NCI-H2107 treated with DMSO at 0.1 percent for 48 hours (cell line): ENCODE measurements around the gene ZNF507.
"Not testable (repeated sequence)": the region's sequence is repeated elsewhere in the genome, so short reads cannot be mapped to it uniquely, and the experiment has no call there.

Experiments used
- DNase-seq: peaks from one replicate; lab custom pipeline; 2025; ENCODE audit not compliant: unreplicated experiment; lab: John Stamatoyannopoulos, UW

Gene ZNF507

GRCh38 chr19:32367063-32367462 is 21.7 kb downstream of the ZNF507 start:
- no peak for DNase-seq

- DNase-seq: no peak
These were observed 22.6 kb downstream of the ZNF507 start for GRCh38 chr19:32367948-32368536.

GRCh38 chr19:32368787-32369186 is 23.4 kb downstream of the ZNF507 start:
- DNase-seq: no peak

GRCh38 chr19:32372726-32373517 is 27.5 kb downstream of the ZNF507 start:
- DNase-seq: no peak

- DNase-seq: peak; percentile 70
These were observed 28.3 kb downstream of the ZNF507 start for GRCh38 chr19:32373585-32374295.

GRCh38 chr19:32374362-32374761 is 29.0 kb downstream of the ZNF507 start:
- not testable (repeated sequence) for DNase-seq

GRCh38 chr19:32377088-32377487 is 31.7 kb downstream of the ZNF507 start:
- not testable (repeated sequence) for DNase-seq

- no peak for DNase-seq
These were observed 34.9 kb downstream of the ZNF507 start for GRCh38 chr19:32380269-32380668.

GRCh38 chr19:32387701-32388392 is 42.4 kb downstream of the ZNF507 start:
- DNase-seq: no peak

GRCh38 chr19:32388393-32388855 is 43.0 kb downstream of the ZNF507 start:
- DNase-seq: no peak

- no peak for DNase-seq
These were observed 47.5 kb downstream of the ZNF507 start for GRCh38 chr19:32392901-32393300.

GRCh38 chr19:32396046-32396652 is 50.7 kb downstream of the ZNF507 start:
- no peak for DNase-seq

- no peak for DNase-seq
These were observed 52.3 kb downstream of the ZNF507 start for GRCh38 chr19:32397671-32398101.

- DNase-seq: no peak
These were observed 56.6 kb downstream of the ZNF507 start for GRCh38 chr19:32401992-32402391.

- DNase-seq: no peak
These were observed 58.0 kb downstream of the ZNF507 start for GRCh38 chr19:32403291-32403995.

- no peak for DNase-seq
These were observed 59.0 kb downstream of the ZNF507 start for GRCh38 chr19:32404213-32404932.

- DNase-seq: no peak
These were observed 59.6 kb downstream of the ZNF507 start for GRCh38 chr19:32404933-32405430.

- peak; percentile 74 for DNase-seq
These were observed 60.2 kb downstream of the ZNF507 start, which contains the start of gene DPY19L3 for GRCh38 chr19:32405431-32406160. DPY19L3 (plus strand) TSS chr19:32405770; CDS start chr19:32408254, 2,484 bp downstream.
